IPS-18c (cell line): ENCODE data around the gene MACROD2.

ENCODE experiments used
- H3K4me3 ChIP-seq: 2 replicates; pipeline ENCODE4 v1.7.0; 2013; ENCODE audit warnings: low read depth, mild to moderate bottlenecking, low read length, moderate library complexity; ENCODE audit not compliant: insufficient read depth
- H3K9me3 ChIP-seq: one replicate; pipeline ENCODE4 v1.6.1; 2013; ENCODE audit warnings: mild to moderate bottlenecking, low read length, moderate library complexity; ENCODE audit not compliant: control insufficient read depth, insufficient read depth

The MACROD2 gene

DNA sequence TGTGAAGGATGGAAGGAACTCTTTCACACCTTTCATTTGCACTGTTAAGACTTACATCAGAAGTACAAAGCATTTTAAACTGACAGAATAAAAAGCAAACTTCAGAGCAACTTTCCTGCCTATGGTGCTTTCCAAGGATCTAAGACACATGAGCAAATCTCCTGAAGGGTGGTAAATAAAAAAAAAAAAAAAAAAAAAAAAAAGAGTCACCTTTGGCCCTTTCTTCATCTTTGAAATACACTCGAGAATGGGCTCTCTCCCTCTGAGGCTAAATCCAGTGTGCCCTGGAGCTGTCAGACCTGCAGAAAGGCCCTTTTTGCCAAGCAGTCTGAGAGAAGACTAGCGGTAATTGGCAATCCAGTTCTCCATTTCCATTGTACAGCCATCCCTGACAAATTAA, 1455.9 kb downstream of the MACROD2 start:
- Histone ChIP-seq H3K4me3 (no peak overlapping the region), H3K9me3 (no peaks in the 10 kb centered on the region)

GRCh38 chr20:15455279-15455678, 1460.0 kb downstream of the MACROD2 start:
- Histone ChIP-seq H3K9me3 (no peaks in the 10 kb centered on the region), H3K4me3 (no peak overlapping the region)

- H3K4me3 ChIP-seq = no peak overlapping the region
These were observed 1466.6 kb downstream of the MACROD2 start for GRCh38 chr20:15461938-15462337.

GRCh38 chr20:15475483-15475882, 1480.2 kb downstream of the MACROD2 start:
- H3K9me3 ChIP-seq = no peaks in the 10 kb centered on the region
- H3K4me3 ChIP-seq = no peak overlapping the region

More at GRCh38 chr20:15461938-15462337, 1466.6 kb downstream of the MACROD2 start:
- H3K9me3 ChIP-seq = no peaks in the 10 kb centered on the region

- H3K4me3 ChIP-seq = no peak overlapping the region
- no peaks in the 10 kb centered on the region for H3K9me3 ChIP-seq
These were observed 1480.9 kb downstream of the MACROD2 start for GRCh38 chr20:15476186-15476585.

- no peak overlapping the region for H3K4me3 ChIP-seq
- H3K9me3 ChIP-seq = no peaks in the 10 kb centered on the region
These were observed 1481.5 kb downstream of the MACROD2 start for GRCh38 chr20:15476781-15477180.

DNA sequence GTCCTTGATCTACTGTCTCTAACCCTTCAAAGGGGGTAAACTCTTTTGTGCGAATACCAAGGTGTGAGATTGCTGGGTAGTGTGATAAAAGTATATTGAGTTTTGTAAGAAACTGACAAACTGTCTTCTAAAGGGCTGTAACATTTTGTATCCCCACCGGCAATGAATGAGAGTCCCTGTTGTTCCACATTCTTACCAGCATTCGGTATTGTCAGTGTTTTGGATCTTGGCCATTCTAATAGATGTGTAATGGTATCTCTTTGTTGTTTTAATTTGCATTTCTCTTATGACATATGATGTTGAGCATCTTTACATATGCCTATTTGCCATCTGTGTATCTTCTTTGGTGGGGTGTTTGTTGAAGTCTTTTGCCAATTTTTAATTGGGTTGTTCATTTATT, 1487.2 kb downstream of the MACROD2 start:
- Histone ChIP-seq H3K4me3 (no peak overlapping the region), H3K9me3 (no peaks in the 10 kb centered on the region)

DNA sequence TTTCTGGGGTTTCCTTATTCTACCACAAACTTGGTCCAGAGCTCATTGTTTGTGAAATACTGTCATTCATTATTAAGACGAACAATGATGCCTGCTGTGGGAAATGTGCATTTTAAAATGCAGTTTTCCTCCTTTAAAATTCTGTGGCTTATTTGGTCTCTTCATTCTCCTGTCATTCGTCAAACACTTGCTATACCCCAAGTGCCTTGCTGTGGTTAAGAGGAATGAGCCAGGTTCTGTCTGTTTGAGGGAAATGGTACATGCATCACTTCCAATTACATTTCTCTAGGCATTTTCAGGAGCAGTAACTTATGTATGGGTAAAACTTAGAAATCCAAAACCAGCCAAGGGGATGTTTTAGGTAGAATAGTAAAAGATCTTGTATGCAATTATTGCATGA, 1490.2 kb downstream of the MACROD2 start:
- Histone ChIP-seq H3K9me3 (no peaks in the 10 kb centered on the region), H3K4me3 (no peak overlapping the region)

GRCh38 chr20:15487030-15487429, 1491.7 kb downstream of the MACROD2 start:
- Histone ChIP-seq H3K9me3 (no peaks in the 10 kb centered on the region), H3K4me3 (no peak overlapping the region)

DNA sequence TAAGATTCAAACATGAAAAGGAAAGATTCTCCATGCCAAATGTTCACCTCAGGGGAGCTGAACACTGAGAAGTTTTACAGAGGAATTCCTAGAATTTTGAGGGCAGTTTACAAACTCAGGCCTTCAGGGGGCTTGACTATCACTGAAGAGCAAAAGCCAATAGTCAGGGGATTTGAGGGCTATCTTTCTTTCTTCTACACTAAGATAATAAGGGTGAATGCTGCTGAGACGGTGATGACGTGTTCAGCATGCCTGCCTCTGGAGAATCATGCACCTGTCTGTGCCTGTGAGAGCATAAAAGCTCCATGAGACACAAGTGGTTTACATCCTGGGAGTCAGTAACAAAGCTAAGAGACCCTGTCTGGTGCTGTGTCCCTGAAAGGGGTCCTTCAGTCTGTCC, 1492.4 kb downstream of the MACROD2 start:
- H3K4me3 ChIP-seq = no peak overlapping the region
- no peaks in the 10 kb centered on the region for H3K9me3 ChIP-seq

DNA sequence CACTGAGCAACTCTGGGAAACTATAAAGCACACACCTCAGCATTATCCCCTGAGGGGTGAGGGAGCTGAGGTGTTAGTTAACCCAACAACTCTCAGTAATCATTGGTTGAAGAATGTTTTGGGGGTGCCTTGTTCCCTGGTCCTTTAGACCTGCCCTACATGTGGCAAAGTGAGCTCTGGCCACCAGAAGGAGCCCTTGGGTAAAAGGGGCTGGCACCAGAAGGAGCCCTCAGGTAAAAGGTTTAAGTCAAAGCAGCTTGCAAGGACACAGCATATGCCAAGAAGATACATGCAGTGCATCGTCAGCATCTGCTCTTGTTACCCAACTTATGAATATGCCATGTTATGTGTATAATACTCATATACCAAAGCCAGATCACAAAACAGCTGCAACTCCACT, 1496.3 kb downstream of the MACROD2 start:
- no peak overlapping the region for H3K4me3 ChIP-seq
- no peaks in the 10 kb centered on the region for H3K9me3 ChIP-seq

- H3K9me3 ChIP-seq = no peaks in the 10 kb centered on the region
- no peak overlapping the region for H3K4me3 ChIP-seq
These were observed 1499.5 kb downstream of the MACROD2 start for GRCh38 chr20:15494851-15495250.

DNA sequence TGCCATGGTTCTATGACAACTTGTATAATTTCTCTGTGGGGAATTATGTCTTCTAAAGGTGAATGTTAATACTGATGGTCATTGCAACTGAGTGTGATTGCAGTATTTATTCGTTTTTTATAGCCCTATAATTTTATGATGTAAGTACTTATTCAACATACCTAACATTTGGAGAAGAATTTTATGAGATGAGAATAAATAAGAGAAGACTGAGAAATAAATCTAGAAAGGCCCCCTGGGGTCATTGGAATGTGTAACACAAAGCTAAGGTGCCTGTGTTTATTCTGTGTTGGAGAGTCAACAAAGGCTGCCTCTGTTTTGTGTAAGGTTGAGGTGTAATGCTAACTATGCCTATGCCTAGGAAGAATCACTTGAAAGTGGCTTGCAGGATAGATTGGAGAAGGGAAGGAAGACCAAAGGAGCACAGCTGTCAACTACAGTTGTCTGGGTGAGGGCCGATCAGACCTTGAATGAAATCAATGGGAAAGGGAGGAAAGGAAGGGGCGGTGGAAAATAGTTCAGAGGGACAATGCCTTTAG, 1501.3 kb downstream of the MACROD2 start:
- Histone ChIP-seq H3K9me3 (no peaks in the 10 kb centered on the region), H3K4me3 (no peak overlapping the region)

DNA sequence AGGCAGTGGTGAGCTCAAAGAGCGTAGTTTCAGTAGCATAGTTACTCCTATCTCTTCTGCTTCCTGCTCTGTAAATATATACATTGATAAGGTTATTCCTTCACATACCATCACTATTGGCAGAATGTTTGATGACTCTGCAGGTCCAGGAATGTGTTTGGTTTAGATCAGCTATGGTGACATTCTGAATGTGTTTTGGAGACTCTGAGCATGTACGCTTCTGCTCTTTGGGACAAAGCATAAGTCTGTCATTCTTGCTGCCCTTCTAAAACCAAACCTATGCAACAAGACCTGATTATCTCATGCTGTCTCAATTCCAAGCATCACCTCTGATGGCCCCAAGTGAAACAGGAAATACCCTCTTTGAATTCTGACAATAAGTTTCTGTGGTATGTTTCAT, 1503.6 kb downstream of the MACROD2 start:
- Histone ChIP-seq H3K9me3 (no peaks in the 10 kb centered on the region), H3K4me3 (no peak overlapping the region)

DNA sequence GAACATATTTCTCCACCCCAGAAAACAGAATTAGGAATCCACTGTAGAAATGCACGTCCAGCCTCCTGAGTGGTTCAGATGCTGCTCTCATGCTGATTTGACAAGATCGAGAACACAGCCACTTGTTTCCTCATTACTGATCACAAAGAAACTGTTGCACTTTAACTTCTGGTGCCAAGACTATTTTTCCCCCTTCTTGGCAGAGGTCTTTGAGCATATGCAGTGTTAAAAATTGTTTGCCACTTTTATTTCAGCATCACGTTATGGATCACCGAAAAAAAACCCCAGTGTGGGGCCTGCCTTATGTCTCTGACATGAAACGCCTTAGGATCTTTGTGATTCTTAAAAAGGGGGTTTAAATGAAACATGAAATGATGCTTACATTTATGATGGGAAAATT, 1511.0 kb downstream of the MACROD2 start:
- Histone ChIP-seq H3K9me3 (no peaks in the 10 kb centered on the region), H3K4me3 (no peak overlapping the region)

GRCh38 chr20:15507151-15507550, 1511.8 kb downstream of the MACROD2 start:
- no peak overlapping the region for H3K4me3 ChIP-seq
- no peaks in the 10 kb centered on the region for H3K9me3 ChIP-seq

GRCh38 chr20:15511551-15511950, 1516.2 kb downstream of the MACROD2 start:
- Histone ChIP-seq H3K4me3 (no peak overlapping the region), H3K9me3 (no peaks in the 10 kb centered on the region)

- Histone ChIP-seq H3K9me3 (no peaks in the 10 kb centered on the region), H3K4me3 (no peak overlapping the region)
These were observed 1517.6 kb downstream of the MACROD2 start for GRCh38 chr20:15512916-15513315.

- H3K4me3 ChIP-seq = no peak overlapping the region
- H3K9me3 ChIP-seq = no peaks in the 10 kb centered on the region
These were observed 1520.4 kb downstream of the MACROD2 start for GRCh38 chr20:15515691-15516090.
